Neural cell (in vitro differentiated cells): ENCODE measurements around the gene KRTAP22-1. TPM values are rescaled to one million over a fixed set of nuclear protein-coding genes. Genes with fewer than 3 reads are reported as not detected.

Experiments used
- H2AFZ ChIP-seq: fragments of 200-600, 300-800 bp; sonication (generic), shearing (Covaris generic); 2 replicates; pipeline ENCODE4 v1.6.0; 2014; ENCODE audit warnings: low read depth, mild to moderate bottlenecking, antibody characterized with exemption, low read length, moderate library complexity
- H3F3A ChIP-seq: fragments of 200-600 bp; shearing (Covaris generic); 2 replicates; pipeline ENCODE4 v1.6.1; 2016; ENCODE audit warnings: mild to moderate bottlenecking, moderate library complexity, mixed read lengths, antibody characterized with exemption, low read length; ENCODE audit not compliant: insufficient read depth, poor library complexity, severe bottlenecking
- H3K27ac ChIP-seq: fragments of 200-600, 300-800 bp; sonication (generic), shearing (Covaris generic); 2 replicates; pipeline ENCODE4 v1.5.1; 2014; ENCODE audit warnings: mild to moderate bottlenecking, low read length, moderate library complexity
- H3K27me3 ChIP-seq: fragments of 300-800, 200-600 bp; sonication (generic), shearing (Covaris generic); 2 replicates; pipeline ENCODE4 v1.6.0; 2014; ENCODE audit warnings: mild to moderate bottlenecking, low read depth, low read length, moderate library complexity; ENCODE audit not compliant: insufficient read depth
- H3K36me3 ChIP-seq: fragments of 300-800, 200-600 bp; sonication (generic), shearing (Covaris generic); 2 replicates; pipeline ENCODE4 v1.5.1; 2014; ENCODE audit warnings: mild to moderate bottlenecking, antibody characterized with exemption, low read length, moderate library complexity; ENCODE audit not compliant: insufficient read depth
- H3K4me2 ChIP-seq: fragments of 300-800, 200-600 bp; sonication (generic), shearing (Covaris generic); 2 replicates; pipeline ENCODE4 v1.6.0; 2014; ENCODE audit warnings: mild to moderate bottlenecking, low read length
- H3K4me3 ChIP-seq: fragments of 300-800, 200-600 bp; sonication (generic), shearing (Covaris generic); 2 replicates; pipeline ENCODE4 v1.5.1; 2014; ENCODE audit warnings: mild to moderate bottlenecking, low read length, moderate library complexity
- H3K79me2 ChIP-seq: fragments of 200-600 bp; shearing (Covaris generic); replicated peaks from 2 replicates; pipeline ENCODE4 v1.6.0; 2014; ENCODE audit warnings: mild to moderate bottlenecking, low read length, moderate library complexity; ENCODE audit not compliant: insufficient read depth
- H3K9ac ChIP-seq: fragments of 300-800, 200-600 bp; sonication (generic), shearing (Covaris generic); 2 replicates; pipeline ENCODE4 v1.6.1; 2016; ENCODE audit warnings: mild to moderate bottlenecking, low read length, mixed read lengths
- H3K9me2 ChIP-seq: fragments of 200-600 bp; shearing (Covaris generic); 2 replicates; pipeline ENCODE4 v1.6.1; 2016; ENCODE audit warnings: mild to moderate bottlenecking, low read length, mixed read lengths; ENCODE audit not compliant: insufficient read depth
- H3K9me3 ChIP-seq: fragments of 200-600, 300-800 bp; sonication (generic), shearing (Covaris generic); 2 replicates; pipeline ENCODE4 v1.6.1; 2016; ENCODE audit warnings: mild to moderate bottlenecking, mixed run types, low read length, moderate library complexity, mixed read lengths
- H4K20me1 ChIP-seq: fragments of 200-600 bp; shearing (Covaris generic); 2 replicates; pipeline ENCODE4 v1.6.1; 2016; ENCODE audit warnings: mild to moderate bottlenecking, mixed run types; ENCODE audit not compliant: insufficient read depth
- EP300 ChIP-seq: fragments of 450-650 bp; conservative IDR thresholded peaks from 2 replicates; pipeline ENCODE4 v1.6.1; 2014; ENCODE audit warnings: antibody characterized with exemption, mild to moderate bottlenecking, moderate library complexity; ENCODE audit not compliant: poor library complexity, severe bottlenecking
- EZH2 ChIP-seq: fragments of 200-600, 300-800 bp; shearing (Covaris generic), sonication (generic); IDR thresholded peaks from 2 replicates; pipeline ENCODE4 v1.6.1; 2014; ENCODE audit warnings: antibody characterized with exemption, low read length, borderline replicate concordance, mild to moderate bottlenecking; ENCODE audit not compliant: insufficient read depth, poor library complexity, severe bottlenecking
- MXI1 ChIP-seq: fragments of 450-650 bp; conservative IDR thresholded peaks from 2 replicates; pipeline ENCODE4 v1.6.1; 2014; ENCODE audit warnings: antibody characterized with exemption, mild to moderate bottlenecking; ENCODE audit not compliant: poor library complexity, severe bottlenecking
- POLR2AphosphoS5 ChIP-seq: IDR thresholded peaks from 2 replicates; pipeline ENCODE4 v1.6.1; 2012
- RAD21 ChIP-seq: fragments of 450-650 bp; conservative IDR thresholded peaks from 2 replicates; pipeline ENCODE4 v1.6.1; 2014; ENCODE audit warnings: antibody characterized with exemption, mild to moderate bottlenecking, moderate library complexity
- SMC3 ChIP-seq: fragments of 450-650 bp; conservative IDR thresholded peaks from 2 replicates; pipeline ENCODE4 v1.6.1; 2014; ENCODE audit warnings: antibody characterized with exemption, mild to moderate bottlenecking, moderate library complexity; ENCODE audit not compliant: poor library complexity
- TAF1 ChIP-seq: IDR thresholded peaks from 2 replicates; pipeline ENCODE4 v1.6.1; 2012; ENCODE audit warnings: low read depth
- polyA plus RNA-seq: library from polyadenylated mRNA; depleted of rRNA; stranded (reverse); fragments of >200 nt; gene quantifications from 2 replicates; pipeline ENCODE4 v1.2.3, GENCODE V29; 2014
- TF ChIP-seq, protein P1 (sequence below): fragments of 450-650 bp; IDR thresholded peaks from 2 replicates; pipeline ENCODE4 v1.5.1; 2014; ENCODE audit warnings: antibody characterized with exemption, mild to moderate bottlenecking, moderate library complexity; ENCODE audit not compliant: poor library complexity, severe bottlenecking
- TF ChIP-seq, protein P2 (sequence below): IDR thresholded peaks from 2 replicates; pipeline ENCODE4 v1.6.1; 2012; ENCODE audit warnings: borderline replicate concordance

The KRTAP22-1 gene
- polyA plus RNA-seq, 1 donor from 2014 or later, result not detected

DNA sequence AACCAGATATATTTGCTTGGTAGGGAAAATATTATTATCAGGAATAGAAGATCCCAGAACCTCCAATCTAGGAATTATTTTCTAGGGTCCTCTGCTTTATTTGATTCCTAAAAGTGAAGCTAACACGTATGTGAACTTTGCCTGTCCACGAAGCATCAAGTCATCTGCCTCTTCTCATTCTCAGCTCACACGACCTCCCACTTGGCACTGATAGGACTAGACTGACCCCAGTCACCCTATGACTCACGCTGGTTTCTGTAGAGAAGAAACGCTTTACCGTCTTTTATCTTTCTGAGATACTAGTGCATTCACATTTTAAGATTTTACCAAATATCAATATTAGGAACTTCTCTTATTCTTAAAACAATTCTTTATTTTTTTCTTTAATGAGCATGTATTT, 37.8 kb upstream of the KRTAP22-1 start:
- H3K36me3 ChIP-seq, result no peaks in the 10 kb centered on the region
- TF ChIP-seq EP300, result no peak
- TF ChIP-seq, protein P1, sequence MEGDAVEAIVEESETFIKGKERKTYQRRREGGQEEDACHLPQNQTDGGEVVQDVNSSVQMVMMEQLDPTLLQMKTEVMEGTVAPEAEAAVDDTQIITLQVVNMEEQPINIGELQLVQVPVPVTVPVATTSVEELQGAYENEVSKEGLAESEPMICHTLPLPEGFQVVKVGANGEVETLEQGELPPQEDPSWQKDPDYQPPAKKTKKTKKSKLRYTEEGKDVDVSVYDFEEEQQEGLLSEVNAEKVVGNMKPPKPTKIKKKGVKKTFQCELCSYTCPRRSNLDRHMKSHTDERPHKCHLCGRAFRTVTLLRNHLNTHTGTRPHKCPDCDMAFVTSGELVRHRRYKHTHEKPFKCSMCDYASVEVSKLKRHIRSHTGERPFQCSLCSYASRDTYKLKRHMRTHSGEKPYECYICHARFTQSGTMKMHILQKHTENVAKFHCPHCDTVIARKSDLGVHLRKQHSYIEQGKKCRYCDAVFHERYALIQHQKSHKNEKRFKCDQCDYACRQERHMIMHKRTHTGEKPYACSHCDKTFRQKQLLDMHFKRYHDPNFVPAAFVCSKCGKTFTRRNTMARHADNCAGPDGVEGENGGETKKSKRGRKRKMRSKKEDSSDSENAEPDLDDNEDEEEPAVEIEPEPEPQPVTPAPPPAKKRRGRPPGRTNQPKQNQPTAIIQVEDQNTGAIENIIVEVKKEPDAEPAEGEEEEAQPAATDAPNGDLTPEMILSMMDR, result no peak
- no peak overlapping the region for H3K9ac ChIP-seq
- H4K20me1 ChIP-seq, result no peaks in the 10 kb centered on the region
- H3K4me2 ChIP-seq, result no peak overlapping the region
- H3K4me3 ChIP-seq, result no peak overlapping the region
- H3K27ac ChIP-seq, result no peak overlapping the region
- H3K27me3 ChIP-seq, result no peaks in the 10 kb centered on the region
- H3K9me2 ChIP-seq, result no peaks in the 10 kb centered on the region
- H2AFZ ChIP-seq, result no peak overlapping the region
- H3K9me3 ChIP-seq, result no peaks in the 10 kb centered on the region
- H3F3A ChIP-seq, result no peaks in the 10 kb centered on the region
- H3K79me2 ChIP-seq, result no peaks in the 10 kb centered on the region

DNA sequence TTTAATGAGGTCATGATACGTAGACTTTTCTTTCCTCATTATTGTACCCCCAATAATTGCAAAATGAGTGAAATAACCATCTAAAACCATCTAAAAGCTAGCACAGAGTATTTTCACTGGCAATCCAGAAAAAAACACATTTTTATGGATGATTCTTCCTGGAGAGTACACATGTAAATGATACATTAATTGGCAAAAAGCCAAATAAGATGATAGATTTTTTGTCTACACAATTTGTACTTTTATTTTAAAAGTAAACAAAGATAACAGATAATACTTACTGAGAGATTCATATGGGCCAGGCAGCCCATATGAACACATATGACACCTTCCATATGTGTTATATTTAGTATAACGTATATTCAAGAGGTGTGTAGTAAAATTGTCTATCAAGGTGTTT, 37.3 kb upstream of the KRTAP22-1 start:
- Histone ChIP-seq H3K27ac (no peak overlapping the region), H3K9me2 (no peaks in the 10 kb centered on the region), H3F3A (no peaks in the 10 kb centered on the region), H3K9ac (no peak overlapping the region), H4K20me1 (no peaks in the 10 kb centered on the region), H3K4me3 (no peak overlapping the region), H3K4me2 (no peak overlapping the region), H3K36me3 (no peaks in the 10 kb centered on the region), H2AFZ (no peak overlapping the region), H3K27me3 (no peaks in the 10 kb centered on the region), H3K79me2 (no peaks in the 10 kb centered on the region), H3K9me3 (no peaks in the 10 kb centered on the region)
- TF ChIP-seq MXI1 (no peak), TAF1 (no peak), SMC3 (no peak), RAD21 (no peak), EZH2 (no peak), POLR2AphosphoS5 (no peak)
- TF ChIP-seq, protein P2, sequence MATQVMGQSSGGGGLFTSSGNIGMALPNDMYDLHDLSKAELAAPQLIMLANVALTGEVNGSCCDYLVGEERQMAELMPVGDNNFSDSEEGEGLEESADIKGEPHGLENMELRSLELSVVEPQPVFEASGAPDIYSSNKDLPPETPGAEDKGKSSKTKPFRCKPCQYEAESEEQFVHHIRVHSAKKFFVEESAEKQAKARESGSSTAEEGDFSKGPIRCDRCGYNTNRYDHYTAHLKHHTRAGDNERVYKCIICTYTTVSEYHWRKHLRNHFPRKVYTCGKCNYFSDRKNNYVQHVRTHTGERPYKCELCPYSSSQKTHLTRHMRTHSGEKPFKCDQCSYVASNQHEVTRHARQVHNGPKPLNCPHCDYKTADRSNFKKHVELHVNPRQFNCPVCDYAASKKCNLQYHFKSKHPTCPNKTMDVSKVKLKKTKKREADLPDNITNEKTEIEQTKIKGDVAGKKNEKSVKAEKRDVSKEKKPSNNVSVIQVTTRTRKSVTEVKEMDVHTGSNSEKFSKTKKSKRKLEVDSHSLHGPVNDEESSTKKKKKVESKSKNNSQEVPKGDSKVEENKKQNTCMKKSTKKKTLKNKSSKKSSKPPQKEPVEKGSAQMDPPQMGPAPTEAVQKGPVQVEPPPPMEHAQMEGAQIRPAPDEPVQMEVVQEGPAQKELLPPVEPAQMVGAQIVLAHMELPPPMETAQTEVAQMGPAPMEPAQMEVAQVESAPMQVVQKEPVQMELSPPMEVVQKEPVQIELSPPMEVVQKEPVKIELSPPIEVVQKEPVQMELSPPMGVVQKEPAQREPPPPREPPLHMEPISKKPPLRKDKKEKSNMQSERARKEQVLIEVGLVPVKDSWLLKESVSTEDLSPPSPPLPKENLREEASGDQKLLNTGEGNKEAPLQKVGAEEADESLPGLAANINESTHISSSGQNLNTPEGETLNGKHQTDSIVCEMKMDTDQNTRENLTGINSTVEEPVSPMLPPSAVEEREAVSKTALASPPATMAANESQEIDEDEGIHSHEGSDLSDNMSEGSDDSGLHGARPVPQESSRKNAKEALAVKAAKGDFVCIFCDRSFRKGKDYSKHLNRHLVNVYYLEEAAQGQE, result no peak
- TF ChIP-seq, protein P1, result no peak
